Uterus (tissue), 4 donors: Measurements from ENCODE around the gene PCDH9. TPM values are rescaled to one million over a fixed set of nuclear protein-coding genes. Genes with fewer than 3 reads are reported as not detected.

Source experiments
- DNase-seq, 2 donors: peaks; one replicate each; pipeline ENCODE4 v3.0.0-alpha.2; 2019 to 2020
- H3K27ac ChIP-seq, 2 donors: fragments of 200-600 bp; sonication (generic); 1 replicate in 1 of 2; 2 replicates in 1 of 2; pipeline ENCODE4 v1.5.1; 2016 to 2018
- H3K27me3 ChIP-seq, 2 donors: fragments of 200-600 bp; sonication (generic); one replicate each; pipeline ENCODE4 v1.5.1; 2018 to 2019; ENCODE audit warnings: control low read depth in 1 of 2
- H3K36me3 ChIP-seq, 2 donors: fragments of 200-600 bp; sonication (generic); one replicate each; pipeline ENCODE4 v1.5.1; 2019; ENCODE audit warnings: control low read depth in 1 of 2
- H3K4me1 ChIP-seq, 2 donors: fragments of 200-600 bp; sonication (generic); one replicate each; pipeline ENCODE4 v1.5.1; 2018 to 2019; ENCODE audit warnings: control low read depth in 1 of 2
- H3K4me3 ChIP-seq, 2 donors: fragments of 200-600 bp; sonication (generic); 1 replicate in 1 of 2; 2 replicates in 1 of 2; pipeline ENCODE4 v1.5.1; 2018 to 2019; ENCODE audit warnings: mild to moderate bottlenecking in 1 of 2
- H3K9me3 ChIP-seq, 2 donors: fragments of 200-600 bp; sonication (generic); one replicate each; pipeline ENCODE4 v1.5.1; 2019; ENCODE audit warnings: control low read depth in 1 of 2
- POLR2A ChIP-seq, 2 donors: fragments of 450-650 bp; IDR thresholded peaks; one replicate each; pipeline ENCODE4 v1.6.1; 2016; ENCODE audit warnings: antibody characterized with exemption in 2 of 2, mild to moderate bottlenecking in 1 of 2, moderate library complexity in 1 of 2
- intact Hi-C: fragments of 100-400 bp; cut with DNase I; formaldehyde crosslinking; loops from one replicate; pipeline ENCODE4 v1.15.1; 2023; ENCODE audit warnings: low total_unique reads
- total RNA-seq, 4 donors: library from RNA; depleted of rRNA in 3 of 4; stranded (reverse); fragments of >200 nt in 3 of 4; gene quantifications; one replicate each; pipeline versions ENCODE4 v1.1.0 to v1.2.4, GENCODE V29; 2014 to 2023
- TF ChIP-seq, protein P1 (sequence below), 4 experiments: fragments of 200-600 bp in 2 of 4; fragments of 450-650 bp in 2 of 4; sonication (generic) in 2 of 4; IDR thresholded peaks; one replicate each; pipeline ENCODE4 v1.5.1; 2016 to 2019; ENCODE audit warnings: antibody characterized with exemption in 4 of 4, mild to moderate bottlenecking in 2 of 4, moderate library complexity in 1 of 4
- donor health status: DM: yes; HTN: yes; CAD: no.

The PCDH9 gene
- total RNA-seq, 4 donors from 2014 or later: 0.51 to 45.7 (median 2.1) TPM

DNA sequence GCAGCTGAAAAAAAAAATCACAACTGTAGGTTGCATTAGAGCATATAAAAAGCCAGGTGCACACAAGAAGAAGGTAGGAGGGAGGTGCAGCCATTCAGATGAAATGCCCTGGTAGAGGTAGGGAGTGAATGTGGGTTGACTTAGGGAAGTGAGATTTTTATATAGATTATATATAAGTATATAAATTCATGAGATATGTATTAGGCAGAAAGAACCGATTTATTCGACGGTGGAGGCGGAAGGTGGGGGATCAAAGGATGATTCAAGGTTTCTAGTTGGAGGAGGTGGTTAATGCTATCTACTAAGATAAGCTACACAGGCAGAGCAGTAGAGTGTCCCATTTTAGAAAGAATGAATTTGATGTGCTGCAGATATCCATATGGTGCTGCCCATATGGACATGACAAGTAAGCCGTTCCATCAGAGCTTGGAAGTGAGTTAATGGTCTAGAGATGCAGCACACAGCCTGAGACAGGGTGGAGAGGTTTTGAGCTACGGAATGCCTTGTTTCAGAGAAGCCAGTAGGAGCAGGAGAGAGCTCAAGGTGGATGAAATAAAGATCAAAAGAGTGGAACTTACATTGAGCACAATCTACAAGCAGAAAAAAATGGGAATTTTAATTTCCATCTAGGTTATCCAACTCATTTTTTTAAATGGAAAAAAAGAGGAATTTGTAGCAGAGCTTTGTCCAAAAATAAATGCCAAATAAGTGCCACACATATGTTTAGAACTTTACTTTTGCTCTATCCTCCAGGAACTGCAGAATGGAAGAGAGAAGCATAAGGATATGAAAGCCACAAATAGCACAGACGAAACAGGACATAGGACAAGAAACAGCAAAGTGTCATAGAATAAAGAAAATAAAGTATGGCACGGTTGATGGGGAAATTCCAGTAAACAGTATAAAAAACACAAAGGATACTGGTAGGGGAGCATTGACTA lies 177.3 kb downstream of the PCDH9 start:
- Histone ChIP-seq H3K4me3 (no peak overlapping the region), H3K27ac (no peak overlapping the region), H3K36me3 (no peaks in the 10 kb centered on the region), H3K9me3 (no peaks in the 10 kb centered on the region), H3K27me3 (no peaks in the 10 kb centered on the region), H3K4me1 (no peaks in the 10 kb centered on the region)
- DNase-seq: no peak
- intact Hi-C loops: no loop called here
- TF ChIP-seq POLR2A (IDR thresholded peaks at IDR 0.05): no peak
- TF ChIP-seq, protein P1, sequence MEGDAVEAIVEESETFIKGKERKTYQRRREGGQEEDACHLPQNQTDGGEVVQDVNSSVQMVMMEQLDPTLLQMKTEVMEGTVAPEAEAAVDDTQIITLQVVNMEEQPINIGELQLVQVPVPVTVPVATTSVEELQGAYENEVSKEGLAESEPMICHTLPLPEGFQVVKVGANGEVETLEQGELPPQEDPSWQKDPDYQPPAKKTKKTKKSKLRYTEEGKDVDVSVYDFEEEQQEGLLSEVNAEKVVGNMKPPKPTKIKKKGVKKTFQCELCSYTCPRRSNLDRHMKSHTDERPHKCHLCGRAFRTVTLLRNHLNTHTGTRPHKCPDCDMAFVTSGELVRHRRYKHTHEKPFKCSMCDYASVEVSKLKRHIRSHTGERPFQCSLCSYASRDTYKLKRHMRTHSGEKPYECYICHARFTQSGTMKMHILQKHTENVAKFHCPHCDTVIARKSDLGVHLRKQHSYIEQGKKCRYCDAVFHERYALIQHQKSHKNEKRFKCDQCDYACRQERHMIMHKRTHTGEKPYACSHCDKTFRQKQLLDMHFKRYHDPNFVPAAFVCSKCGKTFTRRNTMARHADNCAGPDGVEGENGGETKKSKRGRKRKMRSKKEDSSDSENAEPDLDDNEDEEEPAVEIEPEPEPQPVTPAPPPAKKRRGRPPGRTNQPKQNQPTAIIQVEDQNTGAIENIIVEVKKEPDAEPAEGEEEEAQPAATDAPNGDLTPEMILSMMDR (IDR thresholded peaks at IDR 0.05): no peak

DNA sequence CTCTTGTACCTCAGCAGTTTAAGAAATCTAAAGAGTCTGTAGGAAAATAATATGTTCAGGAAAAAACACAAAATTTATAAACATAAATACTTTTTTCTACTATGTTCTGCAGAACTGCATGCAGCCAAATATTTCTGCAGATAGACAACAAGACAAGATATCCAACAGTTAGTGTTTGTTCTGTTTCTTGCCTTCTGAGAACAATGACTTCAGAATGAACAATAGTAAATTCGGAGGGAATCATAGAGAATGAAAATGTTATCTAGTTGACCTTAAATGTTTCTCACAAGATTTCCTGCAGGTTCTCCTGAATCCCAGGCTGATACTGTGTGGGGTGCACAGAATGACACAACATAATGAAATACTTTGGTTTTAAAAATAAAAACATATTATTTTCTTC lies 180.4 kb downstream of the PCDH9 start:
- no peaks in the 10 kb centered on the region for H3K4me1 ChIP-seq
- H3K4me3 ChIP-seq: no peak overlapping the region
- TF ChIP-seq POLR2A (IDR thresholded peaks at IDR 0.05): no peak
- TF ChIP-seq, protein P1 (IDR thresholded peaks at IDR 0.05): no peak
- DNase-seq: no peak
- no peaks in the 10 kb centered on the region for H3K9me3 ChIP-seq
- no peaks in the 10 kb centered on the region for H3K27me3 ChIP-seq
- H3K36me3 ChIP-seq: no peaks in the 10 kb centered on the region
- no peak overlapping the region for H3K27ac ChIP-seq
- intact Hi-C loops: no loop called here

DNA sequence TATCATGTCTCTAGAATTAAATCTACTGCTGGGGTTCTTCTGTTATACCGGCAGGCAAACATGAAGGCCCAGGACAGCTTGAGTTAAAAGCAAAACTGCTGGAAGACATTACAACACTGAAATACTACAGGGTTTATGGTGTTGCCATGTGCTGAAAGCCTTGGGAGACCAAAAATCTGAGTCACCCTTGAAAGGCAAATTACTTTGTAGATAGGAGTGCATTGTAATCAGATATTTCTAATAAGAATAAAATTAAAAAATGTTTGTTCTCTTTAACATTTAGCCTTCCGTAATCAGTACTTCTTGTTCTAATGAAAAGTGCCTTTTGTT lies 181.3 kb downstream of the PCDH9 start:
- no peaks in the 10 kb centered on the region for H3K36me3 ChIP-seq
- DNase-seq: no peak
- H3K4me1 ChIP-seq: no peaks in the 10 kb centered on the region
- intact Hi-C loops: no loop called here
- TF ChIP-seq, protein P1 (IDR thresholded peaks at IDR 0.05): no peak
- no peak for TF ChIP-seq POLR2A (IDR thresholded peaks at IDR 0.05)
- no peaks in the 10 kb centered on the region for H3K9me3 ChIP-seq
- no peak overlapping the region for H3K4me3 ChIP-seq
- no peaks in the 10 kb centered on the region for H3K27me3 ChIP-seq
- no peak overlapping the region for H3K27ac ChIP-seq

DNA sequence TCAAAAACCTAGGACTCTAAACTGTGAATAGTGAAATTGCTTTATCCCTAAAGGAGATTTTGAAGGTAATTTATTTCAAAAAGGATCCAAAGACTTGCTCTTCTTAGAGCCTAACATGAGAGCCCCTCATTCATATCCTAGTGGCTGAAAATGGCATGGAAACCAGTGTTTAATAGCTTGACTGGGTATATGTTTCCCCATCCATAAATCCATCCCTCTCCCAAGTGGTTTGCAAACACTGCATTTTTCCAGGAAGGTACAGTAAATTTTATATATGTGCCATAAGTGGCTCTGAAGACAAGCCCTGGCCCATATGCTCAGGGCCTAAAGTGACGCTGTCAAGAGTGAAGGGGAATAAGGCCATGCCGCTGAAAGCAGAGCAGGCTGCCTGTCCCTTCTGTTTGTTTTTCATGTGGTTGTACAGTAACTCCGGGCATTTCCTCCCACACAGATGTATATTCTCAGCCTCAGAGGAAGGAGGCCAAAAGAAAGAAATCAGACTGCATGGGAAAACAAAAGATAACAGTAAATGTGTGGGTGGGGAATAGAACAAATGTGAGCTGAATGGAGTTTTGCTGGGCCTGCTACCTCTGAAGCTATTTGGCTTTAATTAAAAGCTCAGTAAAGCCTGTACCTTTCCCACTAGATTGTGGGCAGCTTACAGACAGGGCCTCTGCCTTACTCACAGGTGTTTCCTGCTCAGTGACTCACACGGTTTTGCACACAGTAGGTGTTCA lies 181.9 kb downstream of the PCDH9 start:
- H3K9me3 ChIP-seq: no peaks in the 10 kb centered on the region
- no peaks in the 10 kb centered on the region for H3K4me1 ChIP-seq
- TF ChIP-seq, protein P1 (IDR thresholded peaks at IDR 0.05): no peak
- TF ChIP-seq POLR2A (IDR thresholded peaks at IDR 0.05): no peak
- no peak overlapping the region for H3K27ac ChIP-seq
- H3K27me3 ChIP-seq: no peaks in the 10 kb centered on the region
- DNase-seq: no peak
- H3K4me3 ChIP-seq: no peak overlapping the region
- intact Hi-C loops: no loop called here
- H3K36me3 ChIP-seq: no peaks in the 10 kb centered on the region

DNA sequence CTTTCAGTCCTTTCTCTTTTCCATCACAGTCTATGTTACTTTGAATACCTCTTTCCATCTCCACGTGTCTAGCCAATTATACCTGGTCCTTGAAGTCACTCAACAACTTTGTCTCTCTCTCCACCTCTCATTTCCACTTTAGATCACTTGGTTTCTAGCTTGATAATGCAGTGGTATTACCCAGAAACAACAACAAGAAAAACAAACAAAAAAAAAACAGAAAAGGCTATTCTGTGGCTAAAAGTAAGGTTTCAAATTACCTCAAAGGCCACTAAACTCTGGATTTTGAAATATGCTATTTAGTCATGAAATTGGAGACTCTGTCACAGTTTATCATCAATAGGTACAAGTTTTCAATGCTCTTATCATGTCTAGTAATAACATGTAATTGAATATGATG lies 184.8 kb downstream of the PCDH9 start:
- Histone ChIP-seq H3K4me1 (no peaks in the 10 kb centered on the region), H3K4me3 (no peak overlapping the region), H3K27me3 (no peaks in the 10 kb centered on the region), H3K27ac (no peak overlapping the region), H3K36me3 (no peaks in the 10 kb centered on the region), H3K9me3 (no peaks in the 10 kb centered on the region)
- no peak for DNase-seq
- no peak for TF ChIP-seq POLR2A (IDR thresholded peaks at IDR 0.05)
- TF ChIP-seq, protein P1 (IDR thresholded peaks at IDR 0.05): no peak
- intact Hi-C loops: no loop called here
